ENCODE data around the gene LOXL1. TPM values are rescaled to one million over a fixed set of nuclear protein-coding genes. Genes with fewer than 3 reads are reported as not detected.

Gene LOXL1
- total RNA-seq, 1 donor from 2014 or later = 0.13 TPM

DNA sequence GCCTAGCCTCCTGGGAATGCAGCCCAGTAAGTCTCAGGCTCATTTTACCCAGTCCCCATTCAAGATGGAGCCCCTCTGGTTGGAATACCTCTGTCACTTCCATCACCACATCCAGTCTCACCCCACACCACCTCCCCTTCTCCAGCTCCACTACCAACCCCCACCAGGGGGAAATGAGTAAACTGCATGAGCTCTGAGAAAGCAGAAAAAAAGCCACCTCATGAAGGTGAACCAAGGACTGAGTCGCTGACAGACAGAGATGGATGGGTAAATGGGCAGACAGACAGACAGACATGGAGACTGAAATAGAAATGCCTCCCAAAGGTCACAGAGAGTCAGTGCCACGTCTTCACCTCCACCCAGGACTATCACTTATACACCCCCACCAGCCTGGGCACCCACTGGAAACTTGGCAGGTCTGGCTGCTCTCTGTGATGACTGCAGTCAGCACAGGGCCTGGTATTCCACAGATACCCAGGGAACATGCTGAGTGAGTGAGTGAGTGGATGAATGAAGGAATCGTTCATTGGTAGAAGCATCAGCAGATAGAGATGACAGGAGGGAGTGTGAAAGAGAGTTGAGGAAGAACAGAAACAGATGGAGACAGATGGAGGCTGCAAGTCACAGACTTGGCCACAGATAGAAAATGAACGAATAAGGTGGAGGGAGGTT is 4.9 kb upstream of the LOXL1 start:
- no peak for DNase-seq (ENCODE audit: low read depth in 2 of 2)

DNA sequence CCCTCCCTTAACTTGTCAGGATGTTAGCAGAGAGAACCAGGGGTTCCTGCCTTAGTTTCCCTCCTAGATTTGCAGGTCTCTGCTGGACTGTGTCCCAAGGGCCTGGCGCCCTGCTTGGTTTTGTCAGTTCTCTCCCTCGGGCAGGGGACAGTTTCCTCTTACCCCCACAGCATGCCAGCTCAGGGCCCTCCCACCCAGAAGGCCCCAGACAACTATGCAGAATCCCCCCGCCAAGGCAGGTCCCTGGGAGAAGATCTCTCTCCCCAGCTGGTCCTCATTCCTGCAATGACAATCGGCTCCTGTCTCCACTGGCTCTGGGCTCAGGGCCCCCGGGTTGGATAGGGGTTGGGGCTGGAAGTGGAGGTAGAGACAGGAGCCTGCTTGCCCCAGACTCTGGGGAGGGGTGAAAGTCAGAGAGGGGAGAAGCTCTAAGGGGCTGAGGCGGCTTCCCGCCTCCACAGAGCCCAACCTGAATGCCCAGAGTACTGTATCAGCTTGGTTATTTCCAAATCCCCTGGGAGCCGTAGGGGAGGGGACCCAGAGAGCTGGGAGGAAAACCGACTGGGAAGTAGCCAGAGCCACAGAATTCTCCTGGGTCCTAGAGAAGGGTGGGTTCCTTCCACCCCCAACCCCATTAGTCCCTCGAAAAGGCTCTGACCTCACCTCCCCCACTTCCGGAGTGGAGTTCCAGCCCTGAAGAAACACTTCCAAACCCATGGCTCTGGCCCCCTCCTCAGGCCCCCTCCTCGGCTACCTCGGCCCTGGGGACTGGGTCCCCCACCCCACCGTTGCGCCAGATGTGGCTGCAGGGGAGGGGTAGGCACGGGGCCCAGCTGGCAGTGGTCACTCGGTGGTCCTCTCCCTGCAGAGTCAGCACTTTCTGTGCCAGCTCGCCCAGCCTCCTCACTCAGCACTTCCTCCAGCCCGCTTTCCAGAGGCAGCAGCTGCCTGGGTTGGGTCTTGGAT is 3.8 kb upstream of the LOXL1 start:
- DNase-seq (ENCODE audit: low read depth in 2 of 2) = no peak

DNA sequence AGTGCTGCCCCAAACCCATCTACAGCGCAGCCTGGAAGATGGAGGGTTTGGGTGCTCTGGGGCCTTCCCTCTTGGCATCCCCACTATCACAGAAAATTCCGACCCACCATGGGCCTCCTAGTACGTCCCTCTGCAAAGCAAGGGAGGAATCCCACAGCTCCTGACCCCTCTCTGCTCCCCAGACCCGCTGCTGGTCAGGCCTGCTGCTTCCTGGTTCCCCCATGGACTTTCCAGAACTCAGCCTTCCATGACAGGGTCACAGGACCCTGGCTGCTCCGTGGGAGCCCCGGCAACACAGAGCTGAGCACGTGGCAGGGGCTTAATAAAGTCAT is 3.1 kb upstream of the LOXL1 start:
- DNase-seq (ENCODE audit: low read depth in 2 of 2) = no peak

DNA sequence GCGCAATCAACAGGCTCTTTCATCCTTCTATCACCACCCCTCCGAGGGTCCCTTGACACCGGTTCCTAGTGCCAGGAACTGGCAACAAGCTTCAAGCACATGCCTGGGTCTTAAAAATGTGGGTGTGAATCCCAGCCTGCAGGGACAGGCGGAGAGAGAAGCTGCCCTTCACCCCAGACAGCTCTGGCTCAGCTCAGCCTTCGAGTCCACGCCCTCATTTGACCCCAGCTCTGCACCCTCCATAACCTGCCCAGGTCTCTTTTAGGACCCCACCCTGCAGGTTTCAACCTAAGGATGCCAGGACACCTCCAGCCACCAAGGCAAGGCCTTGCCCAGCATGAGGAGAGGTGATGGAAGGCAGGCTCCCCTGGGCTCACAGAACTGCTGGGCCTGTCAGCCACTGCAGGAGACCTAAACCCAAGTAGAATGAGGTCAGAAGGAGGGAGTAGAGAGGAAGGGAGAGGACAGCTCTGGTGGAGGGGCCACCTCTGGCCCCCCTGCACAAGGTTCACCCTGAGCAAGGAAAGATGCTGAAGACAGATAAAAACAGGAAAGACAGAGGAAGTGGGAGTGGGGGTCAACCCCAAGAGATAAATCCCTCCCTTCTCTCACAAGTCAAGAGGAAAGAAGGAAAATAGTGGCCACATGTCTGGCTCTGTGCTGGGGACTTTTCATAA is 2.6 kb upstream of the LOXL1 start:
- no peak for DNase-seq (ENCODE audit: low read depth in 2 of 2)

DNA sequence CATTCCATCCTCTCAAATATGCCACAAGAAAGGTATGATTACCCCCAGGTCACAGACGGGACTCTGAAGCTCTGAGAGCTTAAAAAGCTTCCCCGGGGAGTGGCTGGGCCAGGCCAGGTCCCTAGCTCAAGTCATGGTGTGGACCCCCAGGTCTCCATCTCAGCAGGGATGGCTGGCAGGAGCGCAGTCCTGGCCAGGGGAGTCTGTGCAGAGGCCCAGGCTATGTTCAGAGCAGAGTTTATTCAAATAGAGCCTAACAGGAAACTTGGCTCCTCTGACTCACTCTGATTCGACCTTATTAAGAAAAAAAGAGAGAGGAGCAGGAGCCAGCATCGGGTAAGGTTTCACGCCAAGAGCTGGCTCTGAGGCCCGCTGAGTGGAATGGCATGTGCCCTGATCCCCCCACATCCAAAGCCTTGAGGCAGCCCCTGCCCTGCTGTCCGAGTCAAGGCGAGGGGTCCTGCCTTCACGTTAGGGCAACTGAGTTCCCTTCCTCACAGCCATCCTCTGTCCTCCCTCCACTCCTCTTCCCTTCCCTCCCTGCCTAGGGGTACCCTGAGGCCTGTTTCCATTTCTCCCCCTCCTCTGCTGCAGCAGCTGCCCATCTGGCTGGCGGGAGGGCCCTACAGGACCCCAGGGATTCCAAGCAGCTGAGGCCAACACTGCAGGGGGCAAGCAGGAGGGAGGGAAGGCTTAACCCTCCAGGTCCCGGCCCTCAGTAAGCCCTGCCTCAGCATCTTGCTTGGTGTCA is 1.9 kb upstream of the LOXL1 start:
- DNase-seq (ENCODE audit: low read depth in 2 of 2) = peak; percentile 10 to 84

DNA sequence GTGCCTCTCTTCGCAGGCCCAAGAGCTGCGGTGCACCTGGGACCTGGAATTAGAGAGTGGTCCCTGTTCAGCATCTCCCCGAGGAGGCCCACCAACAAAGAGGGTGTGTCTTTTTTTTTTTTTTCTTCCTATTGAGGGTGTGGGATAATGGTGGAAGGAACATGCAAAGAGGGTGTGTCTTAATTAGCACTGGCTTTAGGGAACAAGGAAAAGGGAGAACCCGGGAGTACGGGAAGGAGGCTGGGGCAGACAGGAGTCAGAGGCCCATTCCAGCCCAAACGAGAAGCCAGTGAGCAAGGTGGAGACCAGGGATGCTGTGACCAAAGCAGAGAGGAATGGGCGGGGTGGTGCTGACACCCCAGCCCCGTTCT is 429 bp upstream of the LOXL1 start:
- DNase-seq (ENCODE audit: low read depth in 2 of 2) = no peak

DNA sequence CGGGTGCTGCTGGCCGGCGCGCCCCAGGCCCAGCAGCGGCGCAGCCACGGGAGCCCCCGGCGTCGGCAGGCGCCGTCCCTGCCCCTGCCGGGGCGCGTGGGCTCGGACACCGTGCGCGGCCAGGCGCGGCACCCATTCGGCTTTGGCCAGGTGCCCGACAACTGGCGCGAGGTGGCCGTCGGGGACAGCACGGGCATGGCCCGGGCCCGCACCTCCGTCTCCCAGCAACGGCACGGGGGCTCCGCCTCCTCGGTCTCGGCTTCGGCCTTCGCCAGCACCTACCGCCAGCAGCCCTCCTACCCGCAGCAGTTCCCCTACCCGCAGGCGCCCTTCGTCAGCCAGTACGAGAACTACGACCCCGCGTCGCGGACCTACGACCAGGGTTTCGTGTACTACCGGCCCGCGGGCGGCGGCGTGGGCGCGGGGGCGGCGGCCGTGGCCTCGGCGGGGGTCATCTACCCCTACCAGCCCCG is 777 bp downstream of the LOXL1 start:
- DNase-seq (ENCODE audit: low read depth in 2 of 2) = peak in 1 of 2 donors; percentile 37

DNA sequence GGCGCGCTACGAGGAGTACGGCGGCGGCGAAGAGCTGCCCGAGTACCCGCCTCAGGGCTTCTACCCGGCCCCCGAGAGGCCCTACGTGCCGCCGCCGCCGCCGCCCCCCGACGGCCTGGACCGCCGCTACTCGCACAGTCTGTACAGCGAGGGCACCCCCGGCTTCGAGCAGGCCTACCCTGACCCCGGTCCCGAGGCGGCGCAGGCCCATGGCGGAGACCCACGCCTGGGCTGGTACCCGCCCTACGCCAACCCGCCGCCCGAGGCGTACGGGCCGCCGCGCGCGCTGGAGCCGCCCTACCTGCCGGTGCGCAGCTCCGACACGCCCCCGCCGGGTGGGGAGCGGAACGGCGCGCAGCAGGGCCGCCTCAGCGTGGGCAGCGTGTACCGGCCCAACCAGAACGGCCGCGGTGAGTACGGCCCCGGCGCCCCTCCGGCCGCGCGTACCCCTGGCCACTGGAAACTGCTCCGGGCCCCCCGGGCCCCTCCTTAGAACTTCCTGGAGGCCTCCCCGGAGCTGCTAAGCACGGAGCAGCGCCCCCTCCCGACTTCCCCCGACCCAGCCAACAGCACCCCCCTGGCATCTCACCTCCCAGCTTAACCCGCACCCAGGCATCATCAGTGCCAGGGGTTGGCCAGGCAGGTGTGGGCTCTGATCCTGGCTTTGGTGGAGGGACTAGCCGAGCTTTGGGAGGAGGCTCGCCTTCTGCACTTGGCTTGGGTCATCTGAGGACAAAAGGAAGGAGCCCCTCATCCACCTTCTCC is 1.4 kb downstream of the LOXL1 start:
- DNase-seq (ENCODE audit: low read depth in 2 of 2) = peak in 1 of 2 donors; percentile 53

DNA sequence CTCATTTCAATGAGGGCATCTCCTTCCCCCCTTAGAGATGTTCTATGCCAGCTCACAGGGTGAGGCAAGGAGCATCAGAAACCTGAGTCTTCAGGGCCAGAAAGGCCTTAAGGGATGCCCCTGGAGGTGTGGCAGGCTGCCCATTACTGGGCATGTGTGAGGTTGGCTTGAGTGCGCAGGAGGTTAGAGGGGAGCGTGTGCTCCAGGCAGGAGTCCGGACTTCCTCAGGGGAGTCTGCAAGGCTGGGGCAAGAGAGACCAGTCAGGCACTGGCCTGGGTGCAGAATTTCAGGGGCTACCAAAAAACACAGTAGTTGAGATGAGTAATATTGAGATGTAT is 1.9 kb downstream of the LOXL1 start:
- DNase-seq (ENCODE audit: low read depth in 2 of 2) = no peak

DNA sequence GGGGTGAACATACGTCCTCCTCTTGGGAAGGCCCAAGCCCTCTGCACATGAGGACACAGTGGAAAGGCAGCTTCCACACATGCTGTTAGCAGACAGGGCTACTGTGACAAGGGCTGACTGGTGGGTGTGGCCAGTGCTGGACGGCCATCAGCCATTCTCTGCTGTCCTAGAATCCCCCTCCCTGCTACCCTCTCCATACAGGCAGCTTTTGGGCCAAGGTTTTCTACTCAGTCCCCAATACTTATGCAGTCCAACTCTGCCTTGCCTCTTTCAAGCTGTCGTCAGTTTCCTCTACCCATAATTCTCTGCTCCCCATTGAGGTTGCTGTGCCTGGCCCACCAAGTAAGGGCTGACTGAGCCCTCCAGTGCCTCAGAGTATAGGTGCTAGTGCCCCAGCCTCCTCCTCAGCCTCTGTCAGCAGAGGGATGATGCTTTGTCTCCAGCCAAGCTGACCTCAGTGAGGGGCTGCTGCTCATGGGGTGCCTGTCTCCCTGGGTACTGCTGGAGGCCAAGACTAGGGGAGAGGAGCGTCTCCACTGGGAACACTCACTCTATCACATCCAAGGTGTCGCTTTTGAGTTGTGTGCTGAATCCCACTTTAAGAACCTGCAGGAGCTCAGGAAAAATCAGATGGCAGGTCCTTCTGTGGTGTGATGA is 2.8 kb downstream of the LOXL1 start:
- DNase-seq (ENCODE audit: low read depth in 2 of 2) = no peak

DNA sequence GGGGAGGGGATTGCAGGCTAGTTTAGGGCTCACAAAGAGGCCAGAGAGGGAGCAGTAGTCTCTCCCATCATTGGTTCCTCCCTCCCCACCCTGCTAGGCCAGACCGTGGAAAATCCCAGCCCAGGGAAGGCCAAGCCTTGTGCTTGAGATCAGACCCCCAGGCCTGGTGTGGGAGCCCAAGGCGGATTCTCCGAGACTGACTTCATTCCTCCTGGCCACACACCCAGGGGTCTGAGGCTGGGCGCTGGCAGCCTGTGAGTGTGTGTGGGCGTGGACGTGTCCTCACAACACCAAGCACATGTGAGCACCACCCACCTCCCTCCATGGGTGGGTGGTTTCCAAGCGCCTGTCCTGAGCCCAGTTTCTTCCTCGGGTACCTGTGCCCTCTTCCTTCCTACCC is 4.1 kb downstream of the LOXL1 start:
- DNase-seq (ENCODE audit: low read depth in 2 of 2) = no peak

DNA sequence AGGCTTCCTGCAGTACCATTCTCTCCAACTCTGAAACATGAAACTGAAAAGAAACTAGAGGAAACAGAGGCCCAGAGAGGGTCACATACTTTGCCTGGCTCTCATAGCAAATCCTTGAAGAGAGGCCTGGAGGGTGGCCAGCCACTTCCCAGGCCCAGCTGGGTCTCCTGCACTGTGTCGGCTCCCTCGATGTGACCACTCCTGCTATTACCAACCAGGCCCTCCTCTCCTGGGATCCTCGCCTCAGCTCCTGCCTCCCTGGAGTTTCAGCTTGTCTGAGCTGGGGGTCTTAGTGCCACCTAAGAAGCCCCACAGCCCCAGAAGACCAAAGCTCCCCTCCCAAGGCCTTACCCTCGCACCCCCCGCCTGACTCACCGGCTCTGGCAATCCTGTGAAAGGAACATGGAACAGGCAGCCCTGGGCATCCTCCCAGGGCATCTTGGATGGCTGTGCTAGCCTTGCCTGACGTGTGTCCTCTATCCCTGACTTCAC is 4.6 kb downstream of the LOXL1 start:
- DNase-seq (ENCODE audit: low read depth in 2 of 2) = no peak

DNA sequence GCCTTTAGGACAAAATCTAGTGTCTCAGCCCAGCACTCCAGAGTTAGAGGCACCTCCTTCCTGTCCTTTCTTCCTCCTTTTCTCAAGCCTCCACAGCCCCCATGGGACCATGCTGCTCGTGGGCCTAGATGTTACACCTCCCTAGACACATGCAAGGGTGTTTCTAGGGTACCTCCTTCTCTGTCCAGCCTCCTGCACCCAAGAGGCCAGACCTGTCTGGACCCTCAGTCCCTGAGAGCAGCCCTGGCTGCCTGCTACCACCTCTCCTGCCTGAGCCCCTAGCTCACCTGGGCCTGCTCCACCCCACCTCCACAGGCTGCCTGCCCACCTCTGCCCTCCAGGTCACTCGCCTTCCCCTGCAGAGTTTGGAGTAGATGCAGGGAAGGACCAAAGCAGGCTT is 5.2 kb downstream of the LOXL1 start:
- no peak for DNase-seq (ENCODE audit: low read depth in 2 of 2)

DNA sequence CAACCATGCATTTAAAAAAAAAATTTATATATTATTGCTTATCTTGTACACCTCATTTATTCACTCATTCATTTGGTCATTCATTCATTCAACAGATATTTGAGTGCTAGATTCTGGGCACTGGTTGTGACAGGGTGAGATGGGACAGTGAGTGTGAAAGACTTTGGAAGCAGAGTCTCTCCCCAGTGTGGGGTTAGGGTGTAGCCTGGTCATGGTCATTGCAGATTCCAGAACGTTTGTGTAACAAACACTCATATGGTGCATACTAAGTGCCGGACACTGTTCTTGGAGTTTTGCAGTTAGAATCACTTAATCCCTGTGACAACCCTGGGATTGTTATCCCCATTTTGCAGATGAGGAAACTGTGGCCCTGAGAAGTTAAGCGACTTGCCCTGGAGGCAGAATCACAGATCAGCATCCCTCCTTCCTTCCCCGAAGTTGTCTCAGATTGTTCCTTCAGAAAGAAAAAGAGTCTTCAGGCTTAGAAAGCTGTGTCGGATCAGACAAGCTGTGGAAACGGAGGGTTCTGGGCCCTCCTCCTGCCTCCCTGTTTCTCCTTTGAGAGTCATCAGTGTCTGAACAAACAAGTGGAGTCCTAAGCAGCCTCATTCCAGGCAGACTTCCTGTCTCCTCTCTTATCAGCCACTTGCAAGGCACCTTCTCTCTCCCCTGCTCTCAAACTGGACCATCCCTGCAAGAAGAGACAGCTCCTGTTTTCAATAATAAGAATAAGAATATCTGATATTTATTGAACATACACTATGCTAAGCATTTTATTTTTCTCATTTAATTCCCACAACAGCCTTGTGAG is 6.3 kb downstream of the LOXL1 start:
- DNase-seq (ENCODE audit: low read depth in 2 of 2) = peak in 1 of 2 donors; percentile 63

DNA sequence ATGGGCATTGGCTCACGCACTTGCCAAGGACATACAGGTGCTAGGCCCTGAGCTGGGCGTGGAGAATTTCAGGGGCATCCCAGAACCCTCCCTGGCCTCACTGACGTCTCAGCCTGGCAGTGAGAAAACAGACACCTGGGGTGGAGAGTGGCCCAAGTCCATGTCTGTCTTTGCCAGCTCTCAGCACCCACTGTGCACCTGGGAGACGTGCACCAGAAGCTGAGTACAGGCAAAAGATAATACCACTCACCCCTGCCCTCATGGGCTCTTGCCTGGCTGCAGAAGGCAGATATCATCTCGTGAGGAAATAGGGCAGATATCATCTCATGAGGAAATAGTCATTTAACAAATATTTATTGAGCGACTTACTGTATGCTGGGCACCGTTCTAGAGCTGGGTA is 8.0 kb downstream of the LOXL1 start:
- DNase-seq (ENCODE audit: low read depth in 2 of 2) = no peak

DNA sequence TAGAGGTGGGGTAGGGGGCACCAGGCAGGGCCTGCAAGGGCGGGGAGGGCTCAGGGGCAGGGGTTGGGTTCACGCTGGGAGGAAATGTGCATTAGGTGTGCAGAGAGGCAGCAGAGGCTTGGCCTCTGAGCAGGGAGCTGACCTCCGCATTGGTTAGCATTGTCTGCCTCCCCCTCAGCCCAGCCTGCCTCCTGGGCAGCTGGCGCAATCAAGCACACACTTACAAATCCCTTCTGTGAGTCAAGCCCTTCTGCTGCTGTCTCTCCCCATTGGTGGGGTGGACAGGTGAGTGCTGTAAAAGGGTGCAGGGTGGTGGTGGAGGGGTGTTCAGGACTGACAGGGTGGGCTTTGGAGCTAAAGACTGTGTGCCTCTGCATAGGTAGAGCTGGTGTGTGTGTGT is 9.3 kb downstream of the LOXL1 start:
- DNase-seq (ENCODE audit: low read depth in 2 of 2) = no peak

DNA sequence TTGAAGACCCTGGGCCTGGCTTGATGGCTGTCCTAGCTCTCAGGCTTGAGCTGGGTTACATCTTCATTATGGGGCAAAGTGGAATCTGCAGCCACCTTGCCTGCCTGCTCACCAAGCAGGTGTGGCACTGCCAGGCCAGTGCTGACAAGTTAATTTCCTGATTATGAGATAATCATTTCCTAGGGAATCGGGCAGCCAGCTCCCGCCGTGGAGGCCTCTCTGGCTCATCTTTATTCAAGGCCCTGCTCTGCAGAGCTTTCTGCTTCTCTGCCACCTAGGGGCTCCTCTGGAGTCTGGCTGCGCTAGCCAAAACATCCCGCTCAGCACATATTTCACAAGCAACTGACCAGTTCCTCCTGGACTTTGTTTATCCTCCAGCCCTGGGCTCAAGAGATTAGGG is 9.9 kb downstream of the LOXL1 start:
- peak in 1 of 2 donors; percentile 40 for DNase-seq (ENCODE audit: low read depth in 2 of 2)

DNA sequence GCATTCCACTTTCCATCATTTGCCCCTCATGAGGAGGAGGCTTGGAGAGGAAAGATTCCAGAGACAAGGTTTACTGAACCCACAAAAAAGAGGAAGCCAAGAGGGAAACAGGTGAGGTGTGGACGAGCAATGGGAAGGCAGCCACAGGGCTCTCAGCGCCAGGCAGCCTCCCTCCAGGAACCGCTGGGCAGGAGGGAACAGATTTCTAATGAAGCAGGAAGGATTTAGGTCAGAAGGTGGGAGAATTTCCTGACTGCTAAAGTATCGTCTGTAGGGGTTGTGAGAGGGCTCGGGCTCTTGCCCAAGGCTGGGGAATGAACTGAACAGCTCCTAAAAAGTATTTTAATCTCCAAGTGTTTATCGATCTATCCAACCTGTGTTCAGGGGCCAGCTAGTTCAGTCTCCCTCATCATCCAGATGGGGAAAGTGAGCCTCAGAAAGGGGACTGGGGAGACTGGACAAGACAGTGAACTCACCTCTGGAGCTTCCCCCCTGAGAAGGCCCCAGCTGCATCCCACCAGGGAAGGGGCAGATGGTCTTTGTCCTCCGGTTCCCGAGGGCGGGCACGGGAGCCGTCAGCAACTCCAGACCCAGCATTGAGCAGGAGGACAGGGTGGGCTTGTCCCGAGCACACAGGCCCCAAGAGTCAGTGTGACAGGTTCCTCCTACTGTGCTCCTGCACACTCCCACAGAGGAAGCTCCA is 10.5 kb downstream of the LOXL1 start:
- DNase-seq (ENCODE audit: low read depth in 2 of 2) = no peak

DNA sequence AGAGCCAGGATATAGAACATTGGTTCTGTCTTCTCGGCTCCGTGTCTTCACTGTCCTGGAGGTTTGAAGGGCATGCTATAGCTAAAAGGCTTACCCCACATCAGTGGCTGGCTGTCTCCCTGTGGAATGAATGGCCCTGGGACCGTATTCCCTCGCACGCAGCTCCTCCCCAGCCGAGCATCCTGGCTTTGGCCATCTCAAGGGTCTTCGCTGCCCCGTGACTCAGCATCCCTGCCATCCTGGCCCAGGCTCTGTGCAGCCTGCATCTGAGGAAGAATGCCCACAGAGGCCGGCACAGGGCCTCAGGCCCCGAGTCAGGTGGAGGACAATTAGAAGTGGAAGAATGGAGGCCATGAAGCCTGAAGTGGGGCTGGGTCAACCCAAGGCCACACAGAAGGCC is 11.0 kb downstream of the LOXL1 start:
- DNase-seq (ENCODE audit: low read depth in 2 of 2) = no peak
